A673 (cell line): ENCODE measurements around the gene IL1RN.

Source experiments
- CTCF ChIP-seq: fragments of 300-800, 200-600 bp; sonication (generic); conservative IDR thresholded peaks from 2 replicates; pipeline ENCODE4 v1.5.1; 2017; ENCODE audit warnings: low read depth, mild to moderate bottlenecking, antibody characterized with exemption, low read length, moderate library complexity, mixed read lengths
- EZH2 ChIP-seq: fragments of 200-600 bp; sonication (generic); IDR thresholded peaks from 2 replicates; pipeline ENCODE4 v1.6.1; 2017; ENCODE audit warnings: borderline replicate concordance, low read depth, mild to moderate bottlenecking, mixed read lengths, antibody characterized with exemption, low read length; ENCODE audit not compliant: poor library complexity, severe bottlenecking

GRCh38 chr2:113091231-113091896 lies 36.0 kb upstream of the IL1RN start:
- TF ChIP-seq CTCF (no peak), EZH2 (no peak)
